Fibroblast of pulmonary artery (primary cell): ENCODE results near the gene CLDN17.

Experiments
- DNase-seq: peaks from one replicate; pipeline ENCODE4 v3.0.0-alpha.2; 2010; ENCODE audit warnings: low read depth
- H3K4me3 ChIP-seq: replicated peaks from 2 replicates; pipeline ENCODE4 v1.5.1; 2011; ENCODE audit warnings: low read depth, mild to moderate bottlenecking, control low read depth, low read length, moderate library complexity
- CTCF ChIP-seq: IDR thresholded peaks from 2 replicates; pipeline ENCODE4 v1.5.1; 2011; ENCODE audit warnings: mild to moderate bottlenecking, control low read depth, low read length, inconsistent platforms; ENCODE audit errors: missing control alignments

Gene CLDN17

GRCh38 chr21:30166171-30166570 lies 434 bp downstream of the CLDN17 start:
- no peak for TF ChIP-seq CTCF
- no peak for DNase-seq
- no peak overlapping the region for H3K4me3 ChIP-seq

GRCh38 chr21:30164796-30165195 lies 1.8 kb downstream of the CLDN17 start:
- no peak overlapping the region for H3K4me3 ChIP-seq
- DNase-seq = no peak
- no peak for TF ChIP-seq CTCF

- no peak overlapping the region for H3K4me3 ChIP-seq
- TF ChIP-seq CTCF = no peak
- no peak for DNase-seq
Observed at GRCh38 chr21:30153697-30154340, 12.8 kb downstream of the CLDN17 start.

GRCh38 chr21:30152792-30153191 lies 13.8 kb downstream of the CLDN17 start:
- no peak for TF ChIP-seq CTCF
- no peak for DNase-seq
- no peak overlapping the region for H3K4me3 ChIP-seq

GRCh38 chr21:30148906-30149305 lies 17.7 kb downstream of the CLDN17 start:
- no peak for DNase-seq
- no peak for TF ChIP-seq CTCF
- no peak overlapping the region for H3K4me3 ChIP-seq

GRCh38 chr21:30146558-30147282 lies 19.9 kb downstream of the CLDN17 start:
- DNase-seq = no peak
- no peak overlapping the region for H3K4me3 ChIP-seq
- no peak for TF ChIP-seq CTCF

- DNase-seq = no peak
- H3K4me3 ChIP-seq = no peak overlapping the region
- no peak for TF ChIP-seq CTCF
Observed at GRCh38 chr21:30138483-30138882, 28.1 kb downstream of the CLDN17 start.
